K562 (cell line): ENCODE data around the gene NME9. TPM values are rescaled to one million over a fixed set of nuclear protein-coding genes. Genes with fewer than 3 reads are reported as not detected.

Experiments used
- SMC3 ChIP-seq: conservative IDR thresholded peaks from 2 replicates; pipeline ENCODE4 v1.6.1; 2011; ENCODE audit warnings: low read depth, low read length, improper control_type of control experiment; ENCODE audit not compliant: insufficient read depth
- polyA plus RNA-seq, 8 experiments: library from polyadenylated mRNA; depleted of rRNA in 4 of 8; stranded (reverse) in 5 of 8; unstranded in 3 of 8; fragments of >200 nt; fragmentation: Nextera tagmentation in 2 of 8; fragmentation: Illumina TruSeq in 1 of 8; extraction: Ambion mirVana in 2 of 8; extraction: Trizol in 1 of 8; gene quantifications; 2 replicates each; pipeline versions ENCODE4 v1.2.1 to v1.2.3, GENCODE V29; 2011 to 2014; ENCODE audit warnings: inconsistent platforms in 1 of 8, missing spikeins in 1 of 8
- total RNA-seq, 7 experiments: library from RNA; depleted of rRNA in 6 of 7; stranded (reverse); fragments of >200 nt in 6 of 7; fragmentation: Illumina TruSeq in 2 of 7; extraction: Trizol in 2 of 7; gene quantifications; 2 replicates each; pipeline versions ENCODE4 v1.2.1 to v1.2.3, GENCODE V29; 2011 to 2021; ENCODE audit warnings: low replicate concordance in 1 of 7
- TF ChIP-seq, protein P1 (sequence below), 2 experiments: fragments of 450-650 bp; formaldehyde crosslinking in 1 of 2; IDR thresholded peaks; 2 replicates each; pipeline versions ENCODE4 v1.4.0 to v1.6.1; 2014 to 2020; ENCODE audit warnings: mild to moderate bottlenecking in 2 of 2, borderline replicate concordance in 1 of 2, low read depth in 1 of 2

The NME9 gene
- total and polyA plus RNA-seq, 9 of the 15 experiments (the other 6 are each of a cell fraction or from before 2014, with no cell fraction given): 0.05 to 0.15 (median 0.13) TPM; not detected in 6

- TF ChIP-seq, protein P1, sequence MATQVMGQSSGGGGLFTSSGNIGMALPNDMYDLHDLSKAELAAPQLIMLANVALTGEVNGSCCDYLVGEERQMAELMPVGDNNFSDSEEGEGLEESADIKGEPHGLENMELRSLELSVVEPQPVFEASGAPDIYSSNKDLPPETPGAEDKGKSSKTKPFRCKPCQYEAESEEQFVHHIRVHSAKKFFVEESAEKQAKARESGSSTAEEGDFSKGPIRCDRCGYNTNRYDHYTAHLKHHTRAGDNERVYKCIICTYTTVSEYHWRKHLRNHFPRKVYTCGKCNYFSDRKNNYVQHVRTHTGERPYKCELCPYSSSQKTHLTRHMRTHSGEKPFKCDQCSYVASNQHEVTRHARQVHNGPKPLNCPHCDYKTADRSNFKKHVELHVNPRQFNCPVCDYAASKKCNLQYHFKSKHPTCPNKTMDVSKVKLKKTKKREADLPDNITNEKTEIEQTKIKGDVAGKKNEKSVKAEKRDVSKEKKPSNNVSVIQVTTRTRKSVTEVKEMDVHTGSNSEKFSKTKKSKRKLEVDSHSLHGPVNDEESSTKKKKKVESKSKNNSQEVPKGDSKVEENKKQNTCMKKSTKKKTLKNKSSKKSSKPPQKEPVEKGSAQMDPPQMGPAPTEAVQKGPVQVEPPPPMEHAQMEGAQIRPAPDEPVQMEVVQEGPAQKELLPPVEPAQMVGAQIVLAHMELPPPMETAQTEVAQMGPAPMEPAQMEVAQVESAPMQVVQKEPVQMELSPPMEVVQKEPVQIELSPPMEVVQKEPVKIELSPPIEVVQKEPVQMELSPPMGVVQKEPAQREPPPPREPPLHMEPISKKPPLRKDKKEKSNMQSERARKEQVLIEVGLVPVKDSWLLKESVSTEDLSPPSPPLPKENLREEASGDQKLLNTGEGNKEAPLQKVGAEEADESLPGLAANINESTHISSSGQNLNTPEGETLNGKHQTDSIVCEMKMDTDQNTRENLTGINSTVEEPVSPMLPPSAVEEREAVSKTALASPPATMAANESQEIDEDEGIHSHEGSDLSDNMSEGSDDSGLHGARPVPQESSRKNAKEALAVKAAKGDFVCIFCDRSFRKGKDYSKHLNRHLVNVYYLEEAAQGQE (IDR thresholded peaks at IDR 0.05; ENCODE audit: borderline replicate concordance): no peak
- TF ChIP-seq, protein P1 (CRISPR knock-in tag; IDR thresholded peaks at IDR 0.05; ENCODE audit: low read depth): no peak
- no peak for TF ChIP-seq SMC3
These were observed 66.5 kb downstream of the NME9 start (continued) for GRCh38 chr3:138263104-138263503.
